ENCODE data around the gene ZC3H18.

- no peak for TF ChIP-seq FOXK2 (IDR thresholded peaks at IDR 0.05)
- no peak for TF ChIP-seq BHLHE40 (IDR thresholded peaks at IDR 0.05; ENCODE audit: borderline replicate concordance)
- no peak for TF ChIP-seq LEF1 (IDR thresholded peaks at IDR 0.05; ENCODE audit: borderline replicate concordance)
- TF ChIP-seq FOXA1 (IDR thresholded peaks at IDR 0.05), result no peak
- TF ChIP-seq HDGF (IDR thresholded peaks at IDR 0.05; ENCODE audit: borderline replicate concordance), result no peak
- TF ChIP-seq ELF4 (IDR thresholded peaks at IDR 0.05), result no peak
- TF ChIP-seq SP1 (IDR thresholded peaks at IDR 0.05), result no peak
- no peak for TF ChIP-seq TARDBP (IDR thresholded peaks at IDR 0.05)
- no peak for TF ChIP-seq ARNT (IDR thresholded peaks at IDR 0.05)
- TF ChIP-seq FOXM1 (IDR thresholded peaks at IDR 0.05; ENCODE audit: borderline replicate concordance), result no peak
- no peak for TF ChIP-seq L3MBTL2 (conservative IDR thresholded peaks at IDR 0.05)
These were observed 44.8 kb downstream of the ZC3H18 start for GRCh38 chr16:88614818-88615580.

All from HEK293T (cell line).